OCI-LY7 (cell line): ENCODE data around the gene MYO16. TPM values are rescaled to one million over a fixed set of nuclear protein-coding genes. Genes with fewer than 3 reads are reported as not detected.

Source experiments
- BruUV-seq: library from RNA; stranded (reverse); fragments of 400-500 nt; replicated peaks from 2 replicates; lab custom pipeline; 2021; lab: Mats Ljungman, UMichigan
- CTCF ChIA-PET: fragments of 300-600 bp; sonication (Branson Sonifier 250); formaldehyde crosslinking; loops from one replicate; lab custom pipeline; 2022; ENCODE audit warnings: antibody characterized with exemption; ENCODE audit not compliant: unreplicated experiment; lab: Charles Lee
- POLR2A ChIA-PET: fragments of 300-600 bp; sonication (Branson Sonifier 250); formaldehyde crosslinking; loops from one replicate; lab custom pipeline; 2022; ENCODE audit warnings: antibody characterized with exemption; lab: Charles Lee
- DNase-seq: peaks from one replicate; pipeline ENCODE4 v3.0.0-alpha.2; 2015; ENCODE audit warnings: low spot score
- H2AFZ ChIP-seq: fragments of 200-600 bp; sonication (generic), shearing (Covaris generic); 2 replicates; pipeline ENCODE4 v1.6.1; 2014; ENCODE audit warnings: mild to moderate bottlenecking, antibody characterized with exemption, low read length, moderate library complexity
- H3K27ac ChIP-seq: fragments of 200-600 bp; sonication (generic); 2 replicates; pipeline ENCODE4 v1.5.1; 2014; ENCODE audit warnings: mixed run types, low read depth, mild to moderate bottlenecking, moderate library complexity, low read length, inconsistent platforms; ENCODE audit not compliant: poor library complexity, severe bottlenecking
- H3K36me3 ChIP-seq: fragments of 200-600 bp; sonication (generic); 2 replicates; pipeline ENCODE4 v1.6.1; 2014; ENCODE audit warnings: mild to moderate bottlenecking, antibody characterized with exemption, low read length, moderate library complexity, mixed read lengths; ENCODE audit not compliant: insufficient read depth
- H3K4me1 ChIP-seq: fragments of 200-600 bp; sonication (generic); 2 replicates; pipeline ENCODE4 v1.5.1; 2014; ENCODE audit warnings: mild to moderate bottlenecking, low read length; ENCODE audit not compliant: insufficient read depth, poor library complexity, severe bottlenecking
- H3K4me2 ChIP-seq: fragments of 200-600 bp; sonication (generic); 2 replicates; pipeline ENCODE4 v1.6.1; 2014; ENCODE audit warnings: mild to moderate bottlenecking, low read length
- H3K4me3 ChIP-seq: fragments of 200-600 bp; sonication (generic); 2 replicates; pipeline ENCODE4 v1.5.1; 2014; ENCODE audit warnings: mild to moderate bottlenecking, low read depth, low read length; ENCODE audit not compliant: poor library complexity, severe bottlenecking
- H3K79me2 ChIP-seq: fragments of 200-600 bp; sonication (generic); 2 replicates; pipeline ENCODE4 v1.6.1; 2016; ENCODE audit warnings: low read depth, mild to moderate bottlenecking, low read length, moderate library complexity, mixed read lengths; ENCODE audit not compliant: insufficient read depth
- H3K9me2 ChIP-seq: fragments of 200-600 bp; sonication (generic); 2 replicates; pipeline ENCODE4 v1.6.1; 2016; ENCODE audit warnings: mild to moderate bottlenecking, low read length, mixed read lengths; ENCODE audit not compliant: insufficient read depth
- H3K9me3 ChIP-seq: fragments of 200-600 bp; sonication (generic); 2 replicates; pipeline ENCODE4 v1.6.1; 2014; ENCODE audit warnings: mild to moderate bottlenecking, mixed run types, low read length, mixed read lengths
- H4K20me1 ChIP-seq: fragments of 200-600 bp; sonication (generic); 2 replicates; pipeline ENCODE4 v1.6.1; 2014; ENCODE audit warnings: mild to moderate bottlenecking, antibody characterized with exemption, low read length, moderate library complexity, mixed read lengths; ENCODE audit not compliant: insufficient read depth
- EZH2phosphoT487 ChIP-seq: fragments of 200-600 bp; sonication (generic); IDR thresholded peaks from 2 replicates; pipeline ENCODE4 v1.6.1; 2018; ENCODE audit warnings: low read depth, borderline replicate concordance, mild to moderate bottlenecking, mixed run types, antibody characterized with exemption, low read length, moderate library complexity, mixed read lengths
- intact Hi-C: fragments of 100-400 bp; cut with micrococcal nuclease; formaldehyde crosslinking; loops from one replicate; pipeline ENCODE4 v1.10.0; 2022; ENCODE audit not compliant: unreplicated experiment
- total RNA-seq, 2 experiments: library from RNA; depleted of rRNA in 1 of 2; stranded (reverse); fragments of >200 nt in 1 of 2; shearing (Covaris generic) in 1 of 2; gene quantifications; 2 replicates each; pipeline ENCODE4 v1.2.3, GENCODE V29; 2014 to 2022
- TF ChIP-seq, protein P1 (sequence below): fragments of 200-600 bp; sonication (generic); conservative IDR thresholded peaks from 2 replicates; pipeline ENCODE4 v1.5.1; 2014; ENCODE audit warnings: mild to moderate bottlenecking, antibody characterized with exemption, low read length, moderate library complexity, mixed read lengths

MYO16 gene
- total RNA-seq, 2 experiments from 2014 or later = 0.06 TPM; not detected in 1

DNA sequence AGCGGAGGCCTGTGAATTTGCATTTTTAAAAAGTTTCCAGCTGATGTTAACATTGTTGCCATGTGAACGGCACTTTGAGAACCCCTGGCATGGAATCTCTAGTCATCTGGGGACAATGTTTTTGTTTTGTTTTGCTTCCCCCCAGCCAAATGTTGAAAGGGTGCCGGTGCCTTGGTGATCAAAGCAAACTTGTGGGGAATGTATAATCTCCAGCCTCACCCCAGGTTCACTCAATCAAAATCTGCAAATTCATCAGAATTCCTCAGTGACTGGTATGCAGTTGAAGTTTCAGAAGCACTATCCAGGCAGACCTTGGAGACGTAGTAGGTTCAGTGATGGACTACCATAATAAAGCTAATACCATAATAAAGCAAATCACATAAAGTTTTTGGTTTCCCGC lies 428.7 kb downstream of the MYO16 start:
- ChIA-PET CTCF (no interaction called here), POLR2A (interaction anchor here (0.7 kb wide), 1 partner anchor 71 kb away, joined by 3 read pairs; no protein-coding TSS in a partner anchor)
- H3K36me3 ChIP-seq = no peaks in the 10 kb centered on the region
- H3K79me2 ChIP-seq = no peaks in the 10 kb centered on the region
- no peaks in the 10 kb centered on the region for H3K9me2 ChIP-seq
- H3K4me1 ChIP-seq = no peaks in the 10 kb centered on the region
- no peak for DNase-seq
- no peak overlapping the region for H3K27ac ChIP-seq
- H3K4me2 ChIP-seq = no peak overlapping the region
- no peak for TF ChIP-seq EZH2phosphoT487
- TF ChIP-seq, protein P1, sequence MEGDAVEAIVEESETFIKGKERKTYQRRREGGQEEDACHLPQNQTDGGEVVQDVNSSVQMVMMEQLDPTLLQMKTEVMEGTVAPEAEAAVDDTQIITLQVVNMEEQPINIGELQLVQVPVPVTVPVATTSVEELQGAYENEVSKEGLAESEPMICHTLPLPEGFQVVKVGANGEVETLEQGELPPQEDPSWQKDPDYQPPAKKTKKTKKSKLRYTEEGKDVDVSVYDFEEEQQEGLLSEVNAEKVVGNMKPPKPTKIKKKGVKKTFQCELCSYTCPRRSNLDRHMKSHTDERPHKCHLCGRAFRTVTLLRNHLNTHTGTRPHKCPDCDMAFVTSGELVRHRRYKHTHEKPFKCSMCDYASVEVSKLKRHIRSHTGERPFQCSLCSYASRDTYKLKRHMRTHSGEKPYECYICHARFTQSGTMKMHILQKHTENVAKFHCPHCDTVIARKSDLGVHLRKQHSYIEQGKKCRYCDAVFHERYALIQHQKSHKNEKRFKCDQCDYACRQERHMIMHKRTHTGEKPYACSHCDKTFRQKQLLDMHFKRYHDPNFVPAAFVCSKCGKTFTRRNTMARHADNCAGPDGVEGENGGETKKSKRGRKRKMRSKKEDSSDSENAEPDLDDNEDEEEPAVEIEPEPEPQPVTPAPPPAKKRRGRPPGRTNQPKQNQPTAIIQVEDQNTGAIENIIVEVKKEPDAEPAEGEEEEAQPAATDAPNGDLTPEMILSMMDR = no peak
- no peak overlapping the region for H2AFZ ChIP-seq
- intact Hi-C loops = no loop called here
- no peaks in the 10 kb centered on the region for H3K9me3 ChIP-seq
- no peaks in the 10 kb centered on the region for H4K20me1 ChIP-seq
- no peak overlapping the region for H3K4me3 ChIP-seq
- BruUV-seq = no TSS peak

DNA sequence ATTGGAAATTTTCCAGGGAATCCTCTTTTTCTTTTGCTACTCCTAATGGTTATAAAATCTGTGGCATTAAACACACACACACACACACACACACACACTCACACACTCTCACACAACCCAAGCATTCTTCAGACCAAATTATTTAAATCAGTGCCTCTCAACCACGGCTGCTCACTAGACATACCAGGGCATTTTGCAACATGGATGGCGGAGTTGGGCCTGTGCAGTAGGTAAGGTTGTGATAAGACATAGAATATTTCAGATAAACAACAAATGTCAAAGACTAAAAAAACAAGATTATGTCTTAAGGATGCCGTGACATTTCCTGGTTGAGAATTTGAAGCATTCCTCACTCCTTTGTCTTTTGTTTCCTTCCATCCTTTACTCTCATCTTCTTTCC lies 443.1 kb downstream of the MYO16 start:
- CTCF ChIA-PET = no interaction called here
- BruUV-seq = no TSS peak
- TF ChIP-seq EZH2phosphoT487 = no peak
- TF ChIP-seq, protein P1 = no peak

DNA sequence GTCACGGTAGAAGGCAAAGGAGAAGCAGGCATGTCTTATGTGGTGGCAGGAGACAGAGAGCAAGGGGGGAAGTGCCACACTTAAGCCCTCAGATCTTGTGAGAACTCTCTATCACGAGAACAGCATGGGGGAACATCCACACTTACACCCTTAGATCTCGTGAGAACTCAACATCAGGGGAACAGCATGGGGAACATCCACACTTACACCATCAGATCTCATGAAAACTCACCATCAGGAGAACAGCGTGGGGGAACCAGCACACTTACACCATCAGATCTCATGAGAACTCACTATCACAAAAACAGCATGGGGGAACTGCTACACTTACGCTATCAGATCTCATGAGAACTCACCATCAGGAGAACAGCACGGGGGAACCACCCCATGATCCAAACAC lies 445.0 kb downstream of the MYO16 start:
- H3K4me3 ChIP-seq = no peak overlapping the region
- no peaks in the 10 kb centered on the region for H3K9me3 ChIP-seq
- H4K20me1 ChIP-seq = no peaks in the 10 kb centered on the region
- no peak overlapping the region for H3K27ac ChIP-seq
- no peaks in the 10 kb centered on the region for H3K79me2 ChIP-seq
- intact Hi-C loops = no loop called here
- BruUV-seq = no TSS peak
- POLR2A ChIA-PET = no interaction called here
- no peak overlapping the region for H3K4me2 ChIP-seq
- no peaks in the 10 kb centered on the region for H3K4me1 ChIP-seq
- DNase-seq = no peak
- H3K9me2 ChIP-seq = no peaks in the 10 kb centered on the region
- TF ChIP-seq EZH2phosphoT487 = no peak
- TF ChIP-seq, protein P1 = no peak
- H3K36me3 ChIP-seq = no peaks in the 10 kb centered on the region
- CTCF ChIA-PET = no interaction called here
- H2AFZ ChIP-seq = no peak overlapping the region

More for the DNA sequence above, 443.1 kb downstream of the MYO16 start:
- H3K9me3 ChIP-seq = no peaks in the 10 kb centered on the region
- no peak overlapping the region for H3K4me2 ChIP-seq
- no peaks in the 10 kb centered on the region for H3K79me2 ChIP-seq
- no peak overlapping the region for H2AFZ ChIP-seq
- DNase-seq = no peak
- POLR2A ChIA-PET = no interaction called here
- H3K27ac ChIP-seq = no peak overlapping the region
- H3K36me3 ChIP-seq = no peaks in the 10 kb centered on the region
- H3K4me1 ChIP-seq = no peaks in the 10 kb centered on the region
- H4K20me1 ChIP-seq = no peaks in the 10 kb centered on the region
- H3K9me2 ChIP-seq = no peaks in the 10 kb centered on the region
- intact Hi-C loops = no loop called here
- H3K4me3 ChIP-seq = no peak overlapping the region
